ENCODE results near the gene RERE.

Gene RERE

DNA sequence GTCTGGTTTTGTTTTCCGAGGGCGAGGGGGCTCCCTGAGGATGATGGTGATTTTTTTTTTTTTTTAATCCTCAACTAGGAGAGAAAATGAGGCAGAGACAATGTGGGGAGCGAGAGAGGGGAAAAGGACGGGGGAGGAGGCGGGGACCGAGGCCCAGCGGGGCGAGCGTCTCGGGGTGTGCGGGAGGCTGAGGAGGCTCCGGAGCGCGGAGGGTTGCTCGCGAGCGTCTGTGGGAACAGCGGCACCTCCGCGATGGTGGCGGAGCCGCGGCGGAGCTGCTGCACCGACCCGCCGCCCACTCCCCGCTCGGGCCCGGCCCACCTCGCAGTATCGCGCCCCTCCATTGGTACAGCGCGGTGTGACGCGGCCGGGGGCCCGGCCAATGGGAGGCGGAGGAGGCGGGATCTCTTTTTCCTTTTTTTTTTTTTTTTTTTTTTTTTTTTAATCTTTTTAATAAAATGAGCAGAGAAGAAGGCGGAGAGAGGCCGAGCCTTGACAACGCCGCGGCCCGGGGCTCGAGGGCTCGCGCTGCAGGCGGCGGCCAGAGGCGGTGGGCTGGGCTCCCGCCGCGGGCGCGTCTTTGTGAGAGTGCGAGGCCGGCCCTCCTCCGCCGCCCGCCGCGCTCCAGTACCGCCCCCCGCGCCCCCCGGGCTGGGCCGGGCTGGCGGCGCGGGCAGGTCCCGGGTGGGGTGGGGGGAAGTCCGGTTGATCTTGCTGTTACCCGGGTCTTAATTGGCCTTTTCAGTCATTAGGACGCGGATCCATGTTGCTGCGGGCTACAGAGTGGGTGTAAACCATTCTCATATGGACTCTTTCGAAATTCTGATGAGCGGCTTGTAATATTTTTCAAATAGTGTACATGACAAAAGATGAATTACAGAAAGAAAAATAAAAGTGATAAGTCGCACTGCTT lies at the start of gene RERE:
Gene RERE, minus strand, starts transcription at position 229 of the 913 bp plus-strand sequence.
- peak; percentile 97 for DNase-seq (ENCODE audit: low read depth)

DNA sequence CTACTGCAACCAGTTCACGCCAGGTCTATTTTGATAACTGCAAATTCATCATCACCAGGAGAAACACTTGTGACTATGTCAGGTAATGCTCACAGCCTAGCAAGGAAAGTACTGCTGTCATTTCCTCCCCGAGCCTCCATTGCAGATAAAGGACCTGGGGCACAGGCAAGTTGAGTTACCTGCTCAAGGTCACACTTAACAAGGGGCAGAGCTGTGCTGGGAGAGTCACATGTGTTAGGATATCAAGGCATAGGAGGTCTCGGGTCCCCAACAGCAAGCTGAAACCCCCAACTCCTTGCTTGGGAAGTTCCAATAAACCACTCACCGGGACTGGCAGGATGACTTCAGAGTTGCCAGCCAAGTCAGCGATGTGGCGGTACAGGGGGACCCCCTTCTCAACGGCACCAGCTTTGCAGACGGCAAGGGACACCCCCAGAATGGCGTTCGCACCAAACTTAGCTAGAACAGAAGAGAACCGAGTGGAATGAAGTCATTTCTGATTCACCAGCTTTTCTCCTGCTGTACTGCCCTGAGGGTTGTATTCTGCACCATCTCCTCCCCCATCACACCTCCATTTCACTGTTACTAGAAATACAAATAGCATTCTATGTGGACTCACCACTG lies 49.5 kb upstream of the RERE start:
- no peak for DNase-seq (ENCODE audit: low read depth)

DNA sequence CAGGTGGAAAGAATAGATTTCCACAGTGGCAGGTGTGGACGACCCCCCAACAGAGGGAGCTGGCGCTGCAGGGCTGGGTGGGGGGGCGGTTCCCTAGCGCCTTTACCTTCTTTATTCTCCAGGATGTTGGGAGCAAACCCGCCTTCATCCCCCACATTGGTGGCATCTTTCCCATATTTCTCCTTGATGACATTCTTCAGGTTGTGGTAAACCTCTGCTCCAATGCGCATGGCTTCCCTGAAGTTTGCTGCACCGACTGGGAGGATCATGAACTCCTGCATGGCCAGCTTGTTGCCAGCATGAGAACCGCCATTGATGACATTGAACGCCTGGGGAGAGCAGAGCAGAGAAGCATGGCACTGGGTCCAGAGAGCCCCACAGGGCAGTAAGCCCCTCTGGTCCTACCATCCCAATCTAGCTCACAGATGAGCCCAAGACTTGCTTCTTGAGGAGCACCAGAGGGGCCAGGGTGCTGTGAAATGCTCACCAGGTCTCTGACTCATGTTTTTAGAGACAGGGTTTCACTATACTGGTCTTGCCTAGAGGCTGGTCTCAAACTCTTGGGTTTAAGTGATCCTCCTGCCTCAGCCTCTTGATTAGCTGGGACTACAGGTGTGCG lies 48.8 kb upstream of the RERE start:
- DNase-seq (ENCODE audit: low read depth): no peak

DNA sequence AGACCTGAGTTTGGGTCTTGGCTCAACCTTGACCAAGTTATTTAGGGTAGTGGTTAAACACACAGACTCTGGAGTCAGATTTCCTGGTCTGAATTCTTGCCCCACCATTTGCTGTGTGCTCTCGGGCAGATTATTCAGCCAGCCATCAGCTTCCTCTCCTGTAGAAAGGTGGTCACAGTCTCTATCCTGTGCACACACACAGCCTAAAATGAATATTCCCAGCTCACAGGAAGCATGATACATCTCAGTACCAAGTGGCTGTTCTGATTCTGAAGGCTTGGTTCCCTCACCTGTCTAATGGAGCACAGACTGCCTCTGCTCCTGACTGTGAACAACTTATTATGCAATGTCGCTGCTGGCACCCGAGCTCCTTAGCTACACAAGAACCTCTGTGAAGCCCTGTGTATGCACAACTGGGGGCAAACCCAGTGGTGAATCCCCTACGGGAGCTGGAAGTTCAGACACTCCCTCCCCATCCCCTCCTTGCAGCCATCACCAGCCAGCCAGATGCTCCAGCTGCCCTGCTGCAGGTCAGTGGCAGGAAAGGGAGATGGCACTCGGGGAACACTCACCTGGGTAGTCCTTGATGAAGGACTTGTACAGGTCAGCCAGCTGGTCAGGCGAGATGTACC lies 47.4 kb upstream of the RERE start:
- DNase-seq (ENCODE audit: low read depth): no peak

DNA sequence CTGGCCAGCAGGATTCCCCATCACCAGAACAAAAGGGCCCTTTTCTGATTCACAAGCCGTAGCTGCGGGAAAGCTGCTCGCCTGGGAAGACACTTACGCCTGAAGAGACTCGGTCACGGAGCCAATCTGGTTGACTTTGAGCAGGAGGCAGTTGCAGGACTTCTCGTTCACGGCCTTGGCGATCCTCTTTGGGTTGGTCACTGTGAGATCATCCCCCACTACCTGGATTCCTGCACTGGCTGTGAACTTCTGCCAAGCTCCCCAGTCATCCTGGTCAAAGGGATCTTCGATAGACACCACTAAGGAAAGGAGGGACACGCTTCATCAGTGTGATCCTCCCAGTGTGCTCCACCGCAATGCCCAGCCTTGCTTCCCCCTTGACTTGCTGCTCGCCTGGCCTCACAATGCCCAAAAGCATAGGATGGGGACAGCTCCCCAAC lies 46.4 kb upstream of the RERE start:
- no peak for DNase-seq (ENCODE audit: low read depth)

DNA sequence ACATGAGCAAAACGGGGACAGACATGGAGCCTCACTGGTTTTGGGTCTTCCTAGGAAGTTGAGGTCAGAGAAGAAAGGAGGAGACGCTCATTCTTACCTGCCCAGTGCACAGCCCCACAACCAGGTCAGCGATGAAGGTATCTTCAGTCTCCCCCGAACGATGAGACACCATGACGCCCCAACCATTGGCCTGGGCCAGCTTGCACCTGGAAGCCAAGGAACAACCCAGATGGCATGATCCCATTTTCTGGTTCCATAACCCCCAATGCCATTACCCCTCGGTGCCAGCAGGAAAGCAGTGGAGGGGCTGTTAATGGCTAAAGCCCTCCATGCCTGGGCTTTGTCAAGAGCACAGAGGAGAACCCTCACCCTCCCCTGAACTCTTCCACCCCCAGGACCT lies 45.7 kb upstream of the RERE start:
- DNase-seq (ENCODE audit: low read depth): no peak

DNA sequence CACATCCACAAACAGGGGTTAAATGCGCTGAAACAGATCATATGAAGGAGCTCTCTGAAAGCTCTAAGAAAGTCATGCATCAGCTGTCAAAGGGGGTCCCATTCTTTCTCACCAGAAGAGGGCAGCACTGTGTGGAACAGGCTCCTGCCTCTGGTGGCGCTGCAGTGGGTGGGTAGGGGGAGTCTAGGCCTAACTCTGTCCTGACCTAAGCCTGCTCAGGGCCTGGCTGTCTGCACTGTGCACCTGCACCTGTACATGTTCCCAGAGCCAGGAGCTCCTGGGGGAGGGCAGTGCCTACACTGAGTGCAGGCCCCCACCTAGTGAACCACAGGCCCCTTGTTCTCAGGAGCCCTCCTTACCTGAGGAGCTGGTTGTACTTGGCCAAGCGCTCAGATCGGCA lies 45.1 kb upstream of the RERE start:
- no peak for DNase-seq (ENCODE audit: low read depth)

DNA sequence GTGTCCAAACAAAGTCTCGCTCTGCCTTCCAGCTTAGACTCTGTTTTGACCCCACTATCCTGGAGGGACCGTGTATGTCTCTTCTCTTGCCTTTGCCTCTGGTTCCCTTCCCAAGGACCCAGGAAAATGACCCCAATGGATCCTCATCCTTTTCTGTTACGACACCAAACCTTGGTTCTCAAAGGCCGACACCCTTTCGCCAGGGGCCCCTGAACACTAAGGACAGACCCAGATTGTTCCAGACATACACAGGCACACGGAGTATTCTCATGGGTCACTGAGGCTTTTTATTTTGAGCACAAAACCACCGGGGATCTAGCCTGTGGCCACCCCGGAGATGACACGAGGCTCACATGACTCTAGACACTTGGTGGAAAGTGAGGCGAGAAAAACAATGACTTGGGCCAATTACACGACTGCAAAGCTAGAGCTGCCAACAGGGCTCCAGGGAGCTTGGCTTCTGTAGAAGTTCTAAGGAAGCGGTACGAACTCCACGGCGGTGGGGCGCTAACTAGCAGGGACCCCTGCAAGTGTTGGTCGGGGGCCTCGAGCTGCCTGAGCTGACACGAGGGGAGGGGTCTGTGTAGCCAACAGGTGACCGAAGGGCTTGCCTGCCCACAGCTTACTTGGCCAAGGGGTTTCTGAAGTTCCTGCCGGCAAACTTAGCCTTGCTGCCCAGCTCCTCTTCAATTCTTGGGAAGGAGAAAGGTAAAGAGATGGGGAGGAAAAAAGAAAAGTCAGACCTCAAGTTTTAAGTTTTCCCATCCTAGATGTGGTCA lies 43.5 kb upstream of the RERE start:
- no peak for DNase-seq (ENCODE audit: low read depth)

DNA sequence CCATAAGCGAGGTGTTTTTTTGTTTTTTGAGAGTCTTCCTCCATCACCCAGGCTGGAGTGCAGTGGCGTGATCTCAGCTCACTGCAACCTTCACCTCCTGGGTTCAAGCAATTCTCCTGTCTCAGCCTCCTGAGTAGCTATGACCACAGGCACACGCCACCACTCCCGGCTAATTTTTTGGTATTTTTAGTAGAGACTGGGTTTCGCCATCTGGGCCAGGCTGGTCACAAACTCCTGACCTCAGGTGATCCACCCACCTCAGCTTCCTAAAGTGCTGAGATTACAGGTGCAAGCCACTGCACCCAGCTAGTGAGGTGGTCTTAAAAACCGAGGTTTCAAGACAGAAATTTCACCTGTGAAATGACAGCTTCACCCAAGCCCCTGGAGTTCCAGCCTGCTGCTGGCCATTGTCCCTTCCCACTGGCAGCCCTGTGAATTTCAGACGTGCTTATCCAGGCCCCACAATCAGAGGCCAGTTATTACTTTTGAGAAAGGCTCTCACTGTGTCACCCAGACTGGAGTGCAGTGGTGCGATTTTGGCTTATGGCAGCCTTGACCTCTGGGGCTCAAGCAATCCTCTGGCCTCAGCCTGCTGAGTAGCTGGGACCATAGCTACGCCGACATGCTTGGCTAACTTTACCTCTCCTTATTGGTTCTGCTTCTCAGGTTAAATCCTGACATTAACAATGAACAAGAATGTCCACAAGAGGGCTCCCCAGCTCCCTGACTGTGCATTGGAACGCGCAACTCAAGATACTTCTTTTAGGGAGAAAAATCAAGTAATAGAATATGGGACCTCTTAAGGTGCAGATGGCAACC lies 41.7 kb upstream of the RERE start:
- DNase-seq (ENCODE audit: low read depth): no peak

DNA sequence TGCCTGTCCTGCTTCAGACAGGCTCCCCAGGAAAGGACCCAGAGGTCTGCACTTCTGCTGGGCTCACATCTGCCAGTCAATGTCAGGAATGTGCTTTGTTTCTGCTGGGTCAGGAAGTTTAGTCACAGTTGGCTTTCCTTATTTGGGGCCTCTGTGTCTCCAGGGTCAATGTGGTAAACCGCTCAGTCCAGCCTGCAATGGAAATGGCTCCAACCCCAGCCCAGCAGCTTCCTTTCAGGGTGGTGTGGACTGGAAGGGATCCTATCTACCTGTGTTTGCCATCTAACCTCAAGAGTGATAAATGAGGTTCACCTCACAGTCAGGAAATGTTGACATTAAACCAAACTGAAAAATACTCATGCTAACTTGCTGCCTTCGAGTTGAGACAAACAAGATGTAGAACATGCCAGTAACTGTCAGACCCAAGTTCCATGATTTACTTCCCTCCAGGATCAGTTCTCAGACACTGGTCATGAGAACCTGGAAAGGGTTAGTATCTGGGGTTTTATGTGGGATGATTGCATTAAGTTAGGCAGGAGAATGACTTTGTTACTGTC lies 40.8 kb upstream of the RERE start:
- no peak for DNase-seq (ENCODE audit: low read depth)

DNA sequence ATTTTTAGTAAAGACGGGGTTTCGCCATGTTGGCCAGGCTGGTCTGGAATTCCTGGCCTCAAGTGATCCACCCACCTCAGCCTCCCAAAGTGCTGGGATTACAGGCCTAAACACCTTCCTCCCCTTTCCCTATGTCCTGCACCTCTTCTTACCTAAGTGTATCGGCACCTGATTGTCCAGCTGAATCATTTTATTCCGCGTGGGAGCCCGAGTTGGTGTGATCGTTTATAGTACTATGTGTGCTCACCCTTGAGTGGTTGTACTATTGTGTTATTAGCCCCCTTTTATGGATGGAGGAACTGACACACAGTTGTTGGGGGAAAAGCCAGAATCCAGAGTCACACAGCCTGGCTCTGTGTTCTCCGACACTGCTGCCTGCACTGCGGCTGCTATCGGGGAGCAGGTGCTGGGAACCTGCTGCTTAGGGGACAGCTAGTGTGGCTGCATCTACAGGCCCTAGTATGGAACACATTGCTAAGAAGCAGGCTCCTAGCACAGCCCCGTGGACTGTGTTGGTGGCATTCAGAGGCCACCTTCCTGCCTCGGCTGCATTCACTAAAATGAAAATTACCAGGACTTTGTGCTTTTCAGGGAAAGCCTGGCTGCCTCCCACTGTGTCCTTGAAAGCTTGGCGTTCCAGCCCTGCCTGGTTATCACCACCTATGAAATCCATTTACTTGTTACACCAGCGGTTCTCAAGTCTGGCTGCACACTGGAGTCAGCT lies 39.4 kb upstream of the RERE start:
- no peak for DNase-seq (ENCODE audit: low read depth)

DNA sequence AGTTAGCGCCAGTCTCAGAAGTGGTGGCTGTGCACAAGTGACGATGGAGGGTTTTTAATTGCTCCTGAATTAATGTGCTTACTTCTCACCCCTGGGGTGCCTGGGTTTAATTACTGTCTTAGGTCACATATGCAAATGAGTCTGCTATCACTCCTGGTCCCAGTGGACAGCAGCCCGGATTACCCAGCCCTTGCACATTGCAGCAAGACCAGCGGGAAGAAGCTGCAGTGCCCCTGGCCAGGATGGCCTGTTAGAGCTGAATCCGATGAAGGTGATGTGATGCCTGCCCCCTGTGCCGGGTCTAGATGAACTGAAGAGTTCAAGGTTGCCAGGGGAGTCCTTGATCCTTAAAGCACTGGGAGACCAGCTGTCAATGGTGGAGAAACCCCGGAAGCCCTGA lies 36.8 kb upstream of the RERE start:
- DNase-seq (ENCODE audit: low read depth): no peak

DNA sequence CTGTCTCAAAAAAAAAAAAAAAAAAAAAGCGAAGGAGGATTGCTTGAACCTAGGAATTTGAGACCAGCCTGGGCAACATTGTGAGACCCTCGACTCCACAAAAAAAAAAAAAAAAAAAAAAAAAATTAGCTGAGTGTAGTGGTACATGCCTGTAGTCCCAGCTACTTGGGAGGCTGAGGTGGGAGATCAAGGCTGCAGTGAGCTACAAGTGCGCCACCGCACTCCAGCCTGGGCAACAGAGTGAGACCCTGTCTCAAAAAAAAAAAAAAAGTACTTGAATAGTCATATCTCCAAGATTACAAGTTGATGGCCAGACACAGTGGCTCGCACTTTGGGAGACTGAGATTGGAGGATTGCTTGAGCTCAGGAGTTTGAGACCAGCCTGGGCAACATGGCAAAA lies 33.6 kb upstream of the RERE start:
- no peak for DNase-seq (ENCODE audit: low read depth)

DNA sequence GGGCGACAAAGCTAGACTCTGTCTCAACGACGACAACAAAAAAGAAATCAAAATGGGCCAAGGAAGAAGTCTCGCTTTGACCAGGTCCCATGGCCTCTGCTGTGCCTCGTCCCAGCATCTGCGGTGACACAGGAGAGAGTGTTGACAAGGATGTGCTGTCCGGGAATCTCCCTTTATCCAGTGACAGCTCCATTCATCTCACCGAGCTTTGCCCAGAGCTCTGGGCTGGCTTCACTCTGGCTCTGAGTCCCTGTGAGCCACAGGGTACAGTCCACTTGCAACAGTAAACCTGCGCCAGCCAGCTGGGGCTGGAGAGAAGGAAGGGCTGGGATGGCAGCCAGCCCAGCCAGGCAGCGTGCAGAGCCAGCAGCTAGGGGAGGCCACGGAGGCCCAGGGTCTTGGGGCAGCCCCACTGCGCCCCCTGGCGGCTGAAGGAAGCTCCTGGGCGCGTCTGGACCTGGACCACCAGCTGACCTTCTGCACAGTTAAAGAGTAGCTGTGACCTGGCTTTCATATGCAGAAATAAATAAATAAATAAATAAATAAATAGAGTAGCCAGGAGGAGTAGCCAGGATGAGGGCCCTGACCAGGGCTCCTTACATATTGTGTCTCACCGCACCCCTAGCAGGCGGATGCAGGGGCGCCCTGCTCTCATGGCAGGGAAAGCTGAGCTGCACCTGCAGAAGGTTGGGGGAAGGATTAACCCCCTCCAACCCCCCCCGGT lies 31.4 kb upstream of the RERE start:
- peak; percentile 75 for DNase-seq (ENCODE audit: low read depth)

DNA sequence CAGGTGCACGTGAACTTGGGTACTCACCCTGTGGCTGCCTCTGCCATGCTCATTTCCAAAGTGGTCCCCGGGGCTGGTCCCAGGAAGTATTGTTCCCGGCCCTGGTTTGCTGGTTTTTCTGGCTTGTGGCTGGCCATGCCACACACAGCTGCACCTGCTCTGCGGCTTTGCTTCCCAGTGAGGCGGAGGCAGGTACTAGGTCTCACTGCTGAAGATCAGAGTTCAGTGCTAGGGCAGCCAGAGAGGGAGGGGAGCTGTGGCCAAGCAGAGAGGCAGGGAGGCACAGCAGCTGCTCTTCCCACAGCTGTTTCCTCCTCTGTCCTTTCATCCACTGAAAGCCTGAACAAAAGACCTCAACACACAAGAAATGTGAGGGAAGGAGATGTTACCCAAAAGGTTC lies 30.6 kb upstream of the RERE start:
- DNase-seq (ENCODE audit: low read depth): no peak

DNA sequence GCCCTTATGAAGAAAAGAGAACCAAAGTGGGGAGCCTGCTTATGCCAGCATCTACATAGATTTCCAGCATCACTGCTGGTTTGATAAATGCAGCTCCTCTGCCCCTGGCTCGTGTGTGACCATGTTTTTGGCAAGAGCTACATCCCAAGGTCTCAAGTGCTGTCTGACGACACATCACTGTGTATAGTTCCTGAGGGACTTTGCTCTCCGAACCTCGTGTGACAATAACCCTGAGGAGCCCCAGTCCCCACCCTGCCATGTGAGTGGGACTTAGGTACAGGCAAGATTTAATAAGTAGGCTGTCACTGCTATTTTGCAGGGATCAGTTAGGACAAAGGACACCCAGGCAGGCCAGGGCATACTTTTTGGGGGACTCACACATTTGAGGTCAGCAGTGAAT lies 28.8 kb upstream of the RERE start:
- no peak for DNase-seq (ENCODE audit: low read depth)

DNA sequence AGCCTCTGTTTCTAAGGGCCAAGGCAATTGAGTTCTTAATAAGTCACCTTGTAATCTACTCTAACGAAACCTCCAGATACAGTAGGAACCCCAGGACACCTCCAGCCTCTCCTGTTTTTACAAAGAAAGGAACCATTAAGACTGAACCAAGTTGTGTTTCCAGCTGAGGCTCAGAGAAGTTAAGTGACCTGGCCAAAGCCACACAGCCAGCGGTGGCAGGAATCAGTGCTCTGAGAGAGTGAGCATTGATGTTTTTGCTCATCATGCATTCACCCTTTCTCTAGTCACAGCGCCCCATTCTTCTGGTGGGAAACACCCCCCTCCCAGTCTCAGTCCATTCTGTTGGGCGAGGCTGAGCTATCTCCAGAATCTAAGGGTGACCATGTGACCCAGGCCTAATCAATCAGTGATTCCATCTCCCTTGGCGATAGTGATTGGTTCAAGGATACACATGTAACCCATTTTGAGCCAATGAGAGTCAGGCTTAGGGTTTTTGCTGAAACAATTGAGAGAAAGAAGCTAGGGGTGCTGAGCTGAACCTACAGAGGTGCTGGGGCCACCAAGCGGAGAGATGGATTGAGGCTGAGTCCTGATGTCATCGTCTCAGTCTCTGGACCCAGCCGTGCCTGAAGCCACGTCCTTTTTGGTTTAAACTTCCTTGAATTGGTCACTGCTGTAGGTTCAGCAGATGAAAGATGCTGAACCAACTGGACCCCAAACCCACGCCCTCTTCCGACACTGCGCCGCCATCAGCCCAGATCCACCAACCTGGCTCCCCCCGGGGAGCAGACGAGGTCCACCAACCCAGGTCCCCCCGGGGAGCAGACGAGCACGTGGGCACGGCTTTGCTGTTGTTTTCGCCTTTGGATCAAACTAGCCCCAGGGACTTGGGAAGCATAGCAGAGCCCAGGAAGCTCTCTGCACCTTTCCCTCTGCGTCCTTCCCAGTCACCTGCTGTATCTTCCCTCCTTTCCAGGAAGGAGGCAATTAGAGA lies 28.0 kb upstream of the RERE start:
- no peak for DNase-seq (ENCODE audit: low read depth)

DNA sequence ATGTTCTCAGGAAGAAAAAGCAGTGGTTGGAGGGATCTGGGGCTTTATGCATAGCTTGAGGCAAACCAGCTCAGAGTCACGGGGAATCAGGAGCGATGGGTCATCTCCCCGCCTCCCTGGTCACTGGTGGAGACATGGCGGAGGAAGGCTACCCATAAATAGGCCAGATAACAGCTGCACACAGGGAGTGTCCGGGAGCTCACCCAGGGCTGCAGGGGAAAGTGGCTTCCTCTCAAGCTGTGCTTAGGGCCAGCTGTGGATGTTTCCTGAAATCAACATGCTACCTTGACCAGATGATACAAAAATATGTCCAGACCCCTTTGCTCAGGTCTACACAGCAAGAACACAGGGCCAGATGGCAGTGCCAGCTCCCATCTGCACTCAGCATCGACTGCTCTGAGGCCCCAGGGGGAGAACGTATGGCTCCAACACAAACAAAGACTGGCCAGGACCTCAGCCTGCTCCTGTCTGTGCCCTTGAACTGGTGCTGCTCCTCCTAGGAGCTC lies 27.1 kb upstream of the RERE start:
- DNase-seq (ENCODE audit: low read depth): no peak

Data from activated T-cell treated with anti-CD3 and anti-CD28 coated beads for 48 hours (primary cell).